ENCODE data around the gene FANK1.

- TF ChIP-seq POLR2A (IDR thresholded peaks at IDR 0.05) (no peak), CTCF (IDR thresholded peaks at IDR 0.05) (no peak)
Observed at GRCh38 chr10:125936331-125936730, 40.0 kb downstream of the FANK1 start.
